K562 (cell line): ENCODE measurements around the gene ALG14. TPM values are rescaled to one million over a fixed set of nuclear protein-coding genes. Genes with fewer than 3 reads are reported as not detected.

Experiments used
- ATAC-seq: fragments of 200-7000 bp; cut with Tn5 transposase; 3 replicates; pipeline ENCODE4 v1.9.1; 2020; ENCODE audit warnings: moderate library complexity
- BruUV-seq: library from RNA; stranded (reverse); fragments of 400-500 nt; replicated peaks from 2 replicates; lab custom pipeline; 2021; lab: Mats Ljungman, UMichigan
- CTCF ChIA-PET: fragments of 300-600 bp; formaldehyde crosslinking; extraction: SDS; loops from one replicate; lab custom pipeline; 2021; ENCODE audit warnings: low intra/inter-chr PET ratio; lab: Yijun Ruan, JAX
- POLR2A ChIA-PET: fragments of 300-600, 350-650 bp; sonication (Branson Sonifier 250); formaldehyde crosslinking; extraction: SDS; loops from one replicate; lab custom pipeline; 2021; ENCODE audit warnings: antibody characterized with exemption, inconsistent platforms; lab: Yijun Ruan, JAX
- DNase-seq, 4 experiments: peaks; one replicate each; pipeline versions ENCODE4 v3.0.0 to v3.0.0-alpha.2; 2011 to 2018; ENCODE audit warnings: low spot score in 3 of 4, mixed read lengths in 3 of 4; ENCODE audit errors: extremely low read depth in 1 of 4
- FAIRE-seq: peaks from 2 replicates; lab custom pipeline; 2011; peaks lifted over from hg19 to GRCh38; lab: Jason Lieb, UNC
- H2AFZ ChIP-seq: 2 replicates; pipeline ENCODE4 v1.6.0; 2011; ENCODE audit warnings: low read depth, low read length, control low read depth, inconsistent platforms
- H3K27ac ChIP-seq: fragments of 200-600 bp; 3 replicates; pipeline ENCODE4 v1.8.0; 2011; ENCODE audit warnings: low read depth, mild to moderate bottlenecking, control low read depth, inconsistent platforms, low read length, moderate library complexity, mixed read lengths; ENCODE audit errors: extremely low read depth
- H3K27me3 ChIP-seq, 2 experiments: fragments of 300-600 bp in 1 of 2; 2 replicates in 1 of 2; 3 replicates in 1 of 2; pipeline versions ENCODE4 v1.6.0 to v1.8.0; 2011; ENCODE audit warnings: inconsistent platforms in 2 of 2, low read length in 2 of 2, mild to moderate bottlenecking in 1 of 2, mixed read lengths in 1 of 2, moderate library complexity in 1 of 2; ENCODE audit not compliant: control insufficient read depth in 2 of 2, insufficient read depth in 2 of 2
- H3K36me3 ChIP-seq: fragments of 300-600 bp; 3 replicates; pipeline ENCODE4 v1.8.0; 2011; ENCODE audit warnings: mild to moderate bottlenecking, low read length, inconsistent platforms; ENCODE audit not compliant: control insufficient read depth, insufficient read depth
- H3K4me1 ChIP-seq, 2 experiments: fragments of 200-600 bp in 1 of 2; replicated peaks in 1 of 2; 2 replicates in 1 of 2; 3 replicates in 1 of 2; pipeline versions ENCODE4 v1.5.1 to v1.8.0; 2011; ENCODE audit warnings: inconsistent platforms in 2 of 2, low read length in 2 of 2, mild to moderate bottlenecking in 1 of 2, mixed read lengths in 1 of 2, moderate library complexity in 1 of 2; ENCODE audit not compliant: control insufficient read depth in 2 of 2, insufficient read depth in 2 of 2
- H3K4me2 ChIP-seq: 2 replicates; pipeline ENCODE4 v1.6.1; 2011; ENCODE audit warnings: low read length, control low read depth, inconsistent platforms, mixed read lengths; ENCODE audit not compliant: insufficient read depth
- H3K4me3 ChIP-seq: fragments of 200-600 bp; sonication (generic), shearing (Covaris generic); 2 replicates; pipeline ENCODE4 v1.5.1; 2016; ENCODE audit warnings: control low read depth, inconsistent platforms
- H3K79me2 ChIP-seq: fragments of 200-600 bp; 3 replicates; pipeline ENCODE4 v1.8.0; 2011; ENCODE audit warnings: low read length, inconsistent platforms; ENCODE audit not compliant: control insufficient read depth, insufficient read depth
- H3K9ac ChIP-seq, 2 experiments: 2 replicates each; pipeline versions ENCODE4 v1.6.0 to v1.6.1; 2011; ENCODE audit warnings: low read depth in 2 of 2, low read length in 2 of 2, control low read depth in 1 of 2, inconsistent platforms in 1 of 2, mild to moderate bottlenecking in 1 of 2, mixed read lengths in 1 of 2; ENCODE audit not compliant: insufficient read depth in 1 of 2
- H3K9me1 ChIP-seq: one replicate; pipeline ENCODE4 v1.6.0; 2011; ENCODE audit warnings: inconsistent platforms, mild to moderate bottlenecking, low read length, moderate library complexity; ENCODE audit not compliant: control insufficient read depth, insufficient read depth
- H3K9me3 ChIP-seq: replicated peaks from 2 replicates; pipeline ENCODE4 v1.5.1; 2011; ENCODE audit warnings: low read depth, low read length, inconsistent platforms; ENCODE audit not compliant: control insufficient read depth, insufficient read depth
- H4K20me1 ChIP-seq: replicated peaks from 2 replicates; pipeline ENCODE4 v1.6.1; 2011; ENCODE audit warnings: low read length, inconsistent platforms, mixed read lengths; ENCODE audit not compliant: control insufficient read depth, insufficient read depth
- ATF3 ChIP-seq, 2 experiments: fragments of 450-650 bp in 1 of 2; sonication (generic) in 1 of 2; formaldehyde crosslinking in 1 of 2; IDR thresholded peaks in 1 of 2; conservative IDR thresholded peaks in 1 of 2; 2 replicates each; pipeline versions ENCODE4 v1.6.1 to v1.8.1; 2016 to 2023; ENCODE audit warnings: mild to moderate bottlenecking in 2 of 2, moderate library complexity in 2 of 2, inconsistent platforms in 1 of 2, missing genetic modification reagents in 1 of 2
- COPS2 ChIP-seq: fragments of 450-650 bp; conservative IDR thresholded peaks from 2 replicates; pipeline ENCODE4 v1.6.1; 2016; ENCODE audit warnings: mild to moderate bottlenecking, moderate library complexity
- PCBP1 ChIP-seq: fragments of 200-400 bp; formaldehyde crosslinking; IDR thresholded peaks from 2 replicates; pipeline ENCODE4 v1.6.1; 2018; ENCODE audit warnings: mild to moderate bottlenecking, low read depth, low read length; ENCODE audit not compliant: poor library complexity, severe bottlenecking
- PHF20 ChIP-seq: fragments of 450-650 bp; IDR thresholded peaks from 2 replicates; pipeline ENCODE4 v1.6.1; 2018; ENCODE audit not compliant: partially characterized antibody
- RHOXF2B ChIP-seq: fragments of 250-450 bp; sonication (Bioruptor Pico); conservative IDR thresholded peaks from 2 replicates; pipeline ENCODE4 v1.5.1; 2021
- TCFL5 ChIP-seq: fragments of 250-450 bp; sonication (Bioruptor Pico); conservative IDR thresholded peaks from 2 replicates; pipeline ENCODE4 v1.6.1; 2021; ENCODE audit warnings: mild to moderate bottlenecking, moderate library complexity, matching md5 sums
- ZNF408 ChIP-seq: fragments of 250-450 bp; sonication (Bioruptor Pico); IDR thresholded peaks from 2 replicates; pipeline ENCODE4 v1.4.0; 2020; ENCODE audit warnings: low read depth, mild to moderate bottlenecking, moderate library complexity
- WGBS: fragments of 100-300 bp; shearing (Covaris generic); methylation state at CpG from one replicate; pipeline ENCODE4 v1.1.6; 2016; ENCODE audit warnings: low coverage, mixed read lengths; ENCODE audit not compliant: insufficient coverage; ENCODE audit errors: missing lambda C conversion rate; 5-methylcytosine and 5-hydroxymethylcytosine counted together
- in situ Hi-C: fragments of 300-500 bp; cut with MboI; formaldehyde crosslinking; loops from 4 replicates; pipeline ENCODE4 v1.15.0; 2018; ENCODE audit warnings: inconsistent platforms, mixed read lengths
- intact Hi-C: fragments of 100-400 bp; cut with micrococcal nuclease; formaldehyde crosslinking; loops from 2 replicates; pipeline ENCODE4 v1.14.2; 2022
- polyA plus RNA-seq, 8 experiments: library from polyadenylated mRNA; depleted of rRNA in 4 of 8; stranded (reverse) in 5 of 8; unstranded in 3 of 8; fragments of >200 nt; fragmentation: Nextera tagmentation in 2 of 8; fragmentation: Illumina TruSeq in 1 of 8; extraction: Ambion mirVana in 2 of 8; extraction: Trizol in 1 of 8; gene quantifications; 2 replicates each; pipeline versions ENCODE4 v1.2.1 to v1.2.3, GENCODE V29; 2011 to 2014; ENCODE audit warnings: inconsistent platforms in 1 of 8, missing spikeins in 1 of 8
- total RNA-seq, 7 experiments: library from RNA; depleted of rRNA in 6 of 7; stranded (reverse); fragments of >200 nt in 6 of 7; fragmentation: Illumina TruSeq in 2 of 7; extraction: Trizol in 2 of 7; gene quantifications; 2 replicates each; pipeline versions ENCODE4 v1.2.1 to v1.2.3, GENCODE V29; 2011 to 2021; ENCODE audit warnings: low replicate concordance in 1 of 7

ALG14 gene
- total and polyA plus RNA-seq, 9 of the 15 experiments (the other 6 are each of a cell fraction or from before 2014, with no cell fraction given) = 2.8 to 16.2 (median 4.9) TPM

GRCh38 chr1:94992863-94993563 lies 79.7 kb downstream of the ALG14 start (continued):
- TF ChIP-seq PCBP1 = no peak

- H3K9me1 ChIP-seq = no peaks in the 10 kb centered on the region
- no peak overlapping the region for H3K27ac ChIP-seq
- no peaks in the 10 kb centered on the region for H3K79me2 ChIP-seq
- H3K4me3 ChIP-seq = no peak overlapping the region
- in situ Hi-C loops = no loop called here
- no peak for TF ChIP-seq PHF20
- TF ChIP-seq ZNF408 = no peak
- no peak for TF ChIP-seq ATF3 (IDR thresholded peaks at IDR 0.05)
- TF ChIP-seq ATF3 (CRISPR knock-in tag; conservative IDR thresholded peaks at IDR 0.05) = no peak
- no peak for TF ChIP-seq TCFL5 (CRISPR knock-in tag)
- TF ChIP-seq RHOXF2B = no peak
- TF ChIP-seq COPS2 = no peak
- TF ChIP-seq, all 486 proteins: peak for 0
- DNase-seq = no peak
- no peak overlapping the region for H3K4me2 ChIP-seq
- POLR2A ChIA-PET = interaction anchor here (0.7 kb wide), 1 partner anchor 102 kb away, joined by 3 read pairs; no protein-coding TSS in a partner anchor
- H3K4me1 ChIP-seq = no peaks in the 10 kb centered on the region; a peak in 1 of 5 replicates
- H3K9ac ChIP-seq = no peak overlapping the region
- no peaks in the 10 kb centered on the region for H3K36me3 ChIP-seq
- H2AFZ ChIP-seq = no peak overlapping the region
- intact Hi-C loops = no loop called here
- no peak for FAIRE-seq
- 11% methylated on average over 5 of the region's 5 CpGs for WGBS
- 0 out of 5 replicates have a peak, but pooled peaks cover 0 to 4% of the 10 kb centered on the region in 2 experiments for H3K27me3 ChIP-seq
- no peaks in the 10 kb centered on the region for H4K20me1 ChIP-seq
- CTCF ChIA-PET = interaction anchor here (0.5 kb wide), 1 partner anchor 51 kb away, joined by 3 read pairs; no protein-coding TSS in a partner anchor
- H3K9me3 ChIP-seq = no peaks in the 10 kb centered on the region
- ATAC-seq = no peak
- BruUV-seq = no TSS peak
Observed at GRCh38 chr1:94992161-94992560, 80.6 kb downstream of the ALG14 start.
